Activated naive CD4-positive, alpha-beta T cell treated with anti-CD3 and anti-CD28 coated beads for 36 hours (primary cell): ENCODE results near the gene LTBP2. TPM values are rescaled to one million over a fixed set of nuclear protein-coding genes. Genes with fewer than 3 reads are reported as not detected.

Source experiments
- CTCF ChIA-PET: fragments of 350-600 bp; sonication (Branson Sonifier 250); formaldehyde crosslinking; loops from one replicate; lab custom pipeline; 2021; ENCODE audit warnings: antibody characterized with exemption; lab: Charles Lee
- DNase-seq: peaks from one replicate; pipeline ENCODE4 v3.0.0-alpha.2; 2020
- H3K27ac Mint-ChIP-seq: one replicate; pipeline ENCODE4 v1.8.0; 2021; ENCODE audit warnings: mild to moderate bottlenecking, mixed read lengths
- H3K27me3 Mint-ChIP-seq: one replicate; pipeline ENCODE4 v1.8.0; 2021; ENCODE audit warnings: low read depth, mixed read lengths
- H3K36me3 Mint-ChIP-seq: one replicate; pipeline ENCODE4 v1.8.0; 2021; ENCODE audit warnings: low read depth, mixed read lengths
- H3K4me1 Mint-ChIP-seq: one replicate; pipeline ENCODE4 v1.8.0; 2021; ENCODE audit warnings: low read depth, mixed read lengths
- H3K4me3 Mint-ChIP-seq: one replicate; pipeline ENCODE4 v1.8.0; 2021; ENCODE audit warnings: mild to moderate bottlenecking, moderate library complexity, mixed read lengths
- H3K9me3 Mint-ChIP-seq: one replicate; pipeline ENCODE4 v1.8.0; 2021; ENCODE audit warnings: mixed read lengths
- intact Hi-C: fragments of 100-400 bp; cut with micrococcal nuclease; formaldehyde crosslinking; loops from one replicate; pipeline ENCODE4 v1.15.1; 2023
- total RNA-seq, 2 experiments: library from RNA; stranded (reverse); gene quantifications; one replicate each; pipeline ENCODE4 v1.2.3, GENCODE V29; 2021

LTBP2 gene
- total RNA-seq, 2 experiments from 2014 or later = 0.32 to 0.55 TPM

- Mint-ChIP-seq H3K9me3 (no peaks in the 10 kb centered on the region), H3K4me3 (no peak overlapping the region), H3K4me1 (no peaks in the 10 kb centered on the region), H3K27me3 (peaks cover 2% of the 10 kb centered on the region), H3K27ac (no peak overlapping the region), H3K36me3 (no peaks in the 10 kb centered on the region)
- intact Hi-C loops = no loop called here
- DNase-seq = no peak
- CTCF ChIA-PET = no interaction called here
Measured at GRCh38 chr14:74522740-74523139, 89.3 kb downstream of the LTBP2 start.

DNA sequence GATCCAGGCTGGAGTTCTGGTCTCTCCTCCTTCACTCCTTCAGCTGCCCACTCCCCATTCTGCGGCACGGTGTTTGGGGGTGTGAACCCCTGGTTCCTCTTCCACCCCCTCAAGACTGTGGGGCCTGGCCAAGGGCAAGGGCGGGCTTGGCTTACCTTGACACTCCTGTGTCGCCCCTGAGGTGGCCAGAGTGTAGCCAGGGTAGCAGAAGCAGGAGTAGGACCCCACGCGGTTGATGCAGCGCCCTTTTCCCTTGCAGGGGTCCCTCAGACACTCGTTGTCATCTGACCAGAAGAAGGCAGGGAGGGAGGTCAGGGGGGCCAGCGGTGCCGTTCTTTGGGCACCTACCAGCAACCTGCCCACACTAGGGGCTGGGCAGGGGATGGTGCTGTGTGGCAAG lies 90.3 kb downstream of the LTBP2 start:
- Mint-ChIP-seq H3K4me1 (no peaks in the 10 kb centered on the region), H3K36me3 (no peaks in the 10 kb centered on the region)
- intact Hi-C loops = no loop called here

GRCh38 chr14:74519316-74520074 lies 92.5 kb downstream of the LTBP2 start:
- intact Hi-C loops = no loop called here
- Mint-ChIP-seq H3K27ac (no peak overlapping the region), H3K36me3 (no peaks in the 10 kb centered on the region), H3K9me3 (no peaks in the 10 kb centered on the region), H3K4me3 (no peak overlapping the region), H3K27me3 (peaks cover 5% of the 10 kb centered on the region), H3K4me1 (peaks cover 5% of the 10 kb centered on the region)
- DNase-seq = no peak
- CTCF ChIA-PET = no interaction called here

More for the DNA sequence above, 90.3 kb downstream of the LTBP2 start:
- CTCF ChIA-PET = no interaction called here
- H3K27ac Mint-ChIP-seq = no peak overlapping the region
- DNase-seq = no peak
- peaks cover 2% of the 10 kb centered on the region for H3K27me3 Mint-ChIP-seq
- no peaks in the 10 kb centered on the region for H3K9me3 Mint-ChIP-seq
- H3K4me3 Mint-ChIP-seq = no peak overlapping the region

DNA sequence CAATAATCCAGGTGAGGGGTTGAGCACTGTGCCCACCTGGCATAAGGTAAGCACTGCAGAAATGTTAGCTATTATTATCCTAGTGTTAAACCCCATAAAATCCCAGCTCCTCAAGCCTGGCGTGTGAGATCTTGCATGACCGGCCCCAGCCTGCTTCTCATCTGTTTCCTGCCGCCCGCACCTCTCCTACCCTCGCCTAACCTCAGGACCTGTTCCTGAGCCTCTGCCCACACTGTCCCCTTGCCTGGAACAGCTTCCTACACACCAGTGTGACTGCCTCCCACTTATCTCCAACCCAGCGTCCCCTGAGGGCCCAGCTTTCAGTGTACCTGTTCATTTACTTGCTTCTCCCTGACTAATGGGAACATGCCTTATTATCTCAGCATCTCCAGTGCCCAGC lies 93.8 kb downstream of the LTBP2 start:
- H3K36me3 Mint-ChIP-seq = no peaks in the 10 kb centered on the region
- peaks cover 9% of the 10 kb centered on the region for H3K4me1 Mint-ChIP-seq
- CTCF ChIA-PET = no interaction called here
- DNase-seq = no peak
- H3K27ac Mint-ChIP-seq = no peak overlapping the region
- H3K4me3 Mint-ChIP-seq = no peak overlapping the region
- H3K9me3 Mint-ChIP-seq = no peaks in the 10 kb centered on the region
- H3K27me3 Mint-ChIP-seq = peaks cover 10% of the 10 kb centered on the region
- intact Hi-C loops = no loop called here

DNA sequence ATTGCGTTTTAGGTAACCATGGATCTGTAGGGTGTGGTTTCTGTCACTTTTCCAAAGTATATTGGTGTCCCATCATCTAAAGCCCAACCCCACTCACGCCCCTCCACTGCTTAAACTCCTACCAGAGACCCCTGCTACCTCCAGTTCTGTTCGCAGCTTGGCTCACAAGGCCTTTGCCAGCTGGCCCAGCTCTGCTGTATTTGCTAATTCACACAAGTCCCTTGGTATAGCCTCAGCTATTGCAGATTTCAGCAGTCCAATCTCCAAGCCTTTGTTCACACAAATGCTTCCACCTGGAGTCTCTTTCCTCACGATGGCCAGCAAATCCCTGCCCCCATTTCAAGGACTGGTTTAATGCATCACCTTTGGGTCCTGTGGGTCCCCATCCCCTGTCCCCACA lies 94.3 kb downstream of the LTBP2 start:
- Mint-ChIP-seq H3K36me3 (no peaks in the 10 kb centered on the region), H3K4me3 (no peak overlapping the region)
- CTCF ChIA-PET = no interaction called here

GRCh38 chr14:74516451-74517160 lies 95.4 kb downstream of the LTBP2 start:
- H3K27me3 Mint-ChIP-seq = peaks cover 16% of the 10 kb centered on the region
- CTCF ChIA-PET = no interaction called here
- intact Hi-C loops = no loop called here

More for the DNA sequence above, 94.3 kb downstream of the LTBP2 start:
- H3K9me3 Mint-ChIP-seq = no peaks in the 10 kb centered on the region
- H3K27ac Mint-ChIP-seq = no peak overlapping the region
- peaks cover 10% of the 10 kb centered on the region for H3K27me3 Mint-ChIP-seq
- peaks cover 9% of the 10 kb centered on the region for H3K4me1 Mint-ChIP-seq
- intact Hi-C loops = no loop called here
- DNase-seq = no peak

DNA sequence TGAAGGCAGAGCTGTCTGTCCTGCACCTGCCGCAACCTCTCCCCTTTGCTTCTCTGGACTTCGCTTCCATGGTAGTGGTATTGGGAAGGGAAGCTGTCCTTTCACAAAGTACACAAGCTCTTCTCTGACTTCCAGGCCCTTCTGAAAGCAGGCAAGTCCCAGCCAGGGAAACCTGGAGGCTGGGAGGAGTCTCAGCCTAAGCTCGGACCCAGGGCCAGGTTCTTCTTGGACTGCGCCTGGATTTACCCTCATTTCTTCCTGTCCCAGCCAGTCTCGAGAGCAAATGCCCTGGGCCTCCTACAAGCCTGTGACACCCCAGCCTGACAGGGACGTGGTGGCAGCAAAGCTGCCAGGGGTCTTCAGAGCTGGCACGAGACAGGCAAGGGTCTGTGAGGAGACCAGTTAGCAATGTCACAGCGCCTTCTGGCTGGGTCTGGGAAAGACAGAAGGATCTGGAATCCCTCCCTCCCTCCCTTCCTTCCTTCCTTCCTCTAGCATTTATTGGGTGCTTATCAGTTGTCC lies 96.1 kb downstream of the LTBP2 start:
- intact Hi-C loops = no loop called here
- CTCF ChIA-PET = no interaction called here
- H3K9me3 Mint-ChIP-seq = no peaks in the 10 kb centered on the region
- peaks cover 9% of the 10 kb centered on the region for H3K4me1 Mint-ChIP-seq
- H3K27ac Mint-ChIP-seq = no peak overlapping the region
- no peak for DNase-seq
- no peaks in the 10 kb centered on the region for H3K36me3 Mint-ChIP-seq
- H3K27me3 Mint-ChIP-seq = peaks cover 16% of the 10 kb centered on the region
- H3K4me3 Mint-ChIP-seq = no peak overlapping the region

More at GRCh38 chr14:74516451-74517160, 95.4 kb downstream of the LTBP2 start:
- H3K4me3 Mint-ChIP-seq = no peak overlapping the region
- H3K36me3 Mint-ChIP-seq = no peaks in the 10 kb centered on the region
- no peak overlapping the region for H3K27ac Mint-ChIP-seq
- DNase-seq = no peak
- no peaks in the 10 kb centered on the region for H3K9me3 Mint-ChIP-seq
- H3K4me1 Mint-ChIP-seq = peaks cover 9% of the 10 kb centered on the region

DNA sequence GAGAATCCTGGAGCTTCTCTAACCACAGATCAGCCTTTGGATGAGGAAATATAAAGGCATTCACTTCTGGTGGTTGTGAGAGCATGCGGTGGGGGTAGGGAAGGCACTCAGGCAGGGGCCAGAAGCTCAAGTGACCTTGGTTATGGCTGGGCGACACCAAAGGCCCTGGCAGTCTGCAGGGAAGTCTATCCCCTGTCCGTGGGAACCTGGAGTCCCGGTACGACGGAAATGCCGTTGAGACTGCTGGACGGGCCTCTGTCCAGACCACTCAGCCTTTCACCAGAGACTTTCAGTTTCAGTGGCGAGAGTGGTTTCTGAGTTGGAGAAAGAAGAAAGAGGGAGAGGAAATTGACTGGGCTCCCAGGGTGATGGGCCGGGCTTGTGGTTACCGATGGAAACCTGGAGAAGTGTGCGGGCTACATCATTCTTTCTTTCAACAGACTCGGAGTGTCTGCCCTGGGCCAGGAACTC lies 97.5 kb downstream of the LTBP2 start:
- Mint-ChIP-seq H3K9me3 (no peaks in the 10 kb centered on the region), H3K27me3 (peaks cover 16% of the 10 kb centered on the region), H3K27ac (no peak overlapping the region), H3K4me3 (no peak overlapping the region), H3K36me3 (no peaks in the 10 kb centered on the region), H3K4me1 (peaks cover 9% of the 10 kb centered on the region)
- peak; percentile 22 for DNase-seq
- CTCF ChIA-PET = no interaction called here
- intact Hi-C loops = no loop called here

DNA sequence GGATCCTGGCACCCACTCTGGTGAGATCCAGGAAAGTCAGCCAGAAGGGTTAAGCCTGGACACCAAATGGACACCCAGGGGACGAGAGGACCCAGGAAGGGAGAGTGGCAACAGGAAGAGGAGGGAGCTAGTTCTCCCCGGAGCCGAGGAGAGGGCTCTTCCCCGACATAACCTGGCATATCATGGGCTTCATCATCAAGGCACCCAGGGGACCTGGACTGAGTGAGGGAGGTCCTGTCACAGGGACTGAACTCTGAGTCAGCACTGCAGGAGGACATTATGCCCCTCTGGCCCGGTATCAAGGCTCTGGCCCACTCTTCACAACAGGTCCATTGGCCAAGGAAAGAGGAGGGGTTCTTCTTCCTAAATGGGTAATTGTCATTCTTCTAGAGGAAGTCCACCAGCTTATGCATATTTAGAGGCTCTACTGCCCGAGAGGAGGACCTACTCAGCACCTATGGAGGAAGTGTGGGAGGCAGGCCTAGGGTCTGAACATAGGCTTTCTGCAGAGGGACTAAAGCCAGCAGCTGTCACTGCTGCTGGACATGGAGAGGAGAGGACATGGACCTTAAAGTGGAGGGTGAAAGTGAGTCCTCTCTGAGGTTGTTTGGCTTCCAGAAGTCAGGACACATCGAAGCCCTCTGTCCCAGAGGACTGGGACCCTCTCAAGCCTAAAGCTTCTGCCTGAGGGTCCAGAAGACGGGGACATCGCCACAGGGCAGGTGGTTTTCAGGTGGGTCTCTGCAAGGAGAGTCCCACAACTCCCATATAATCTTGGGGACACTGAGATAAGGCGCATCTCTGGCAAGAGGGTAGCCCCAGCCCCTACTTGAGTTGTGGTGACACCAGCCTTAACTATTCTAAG lies 99.8 kb downstream of the LTBP2 start:
- intact Hi-C loops = no loop called here

DNA sequence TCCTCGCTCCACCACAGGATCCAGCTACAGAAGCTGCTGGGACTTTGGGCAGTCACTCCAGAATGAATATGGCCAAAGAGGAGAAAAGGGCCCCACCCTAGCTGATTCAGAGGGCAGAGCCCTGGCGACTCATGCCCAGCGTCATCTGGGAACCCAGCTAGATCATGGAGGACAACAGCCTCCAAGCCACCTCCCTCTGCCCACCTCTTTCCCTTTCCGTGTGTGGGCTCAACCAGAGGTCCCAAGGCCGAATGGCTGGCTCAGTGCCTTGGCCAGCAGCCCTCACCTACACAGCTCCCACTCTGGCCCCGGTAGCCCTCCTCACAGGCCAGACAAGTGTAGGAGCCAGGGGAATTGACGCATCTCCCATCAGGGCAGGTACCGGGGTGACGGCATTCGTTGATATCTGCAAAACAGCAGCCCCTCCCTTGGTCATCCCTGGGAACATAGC lies 101.1 kb downstream of the LTBP2 start:
- Mint-ChIP-seq H3K27ac (no peak overlapping the region), H3K4me3 (no peak overlapping the region), H3K9me3 (no peaks in the 10 kb centered on the region), H3K36me3 (no peaks in the 10 kb centered on the region), H3K4me1 (peaks cover 9% of the 10 kb centered on the region), H3K27me3 (peaks cover 16% of the 10 kb centered on the region)
- intact Hi-C loops = no loop called here
- DNase-seq = no peak
- CTCF ChIA-PET = no interaction called here

More for the DNA sequence above, 99.8 kb downstream of the LTBP2 start:
- CTCF ChIA-PET = interaction anchor here (0.5 kb wide), 1 partner anchor 301 kb away, joined by 5 read pairs; no protein-coding TSS in a partner anchor
- DNase-seq = no peak
- Mint-ChIP-seq H3K27ac (no peak overlapping the region), H3K4me3 (no peak overlapping the region), H3K27me3 (peaks cover 16% of the 10 kb centered on the region), H3K9me3 (no peaks in the 10 kb centered on the region), H3K36me3 (no peaks in the 10 kb centered on the region), H3K4me1 (peaks cover 9% of the 10 kb centered on the region)

- CTCF ChIA-PET = no interaction called here
- Mint-ChIP-seq H3K27me3 (peaks cover 16% of the 10 kb centered on the region), H3K36me3 (no peaks in the 10 kb centered on the region), H3K27ac (no peak overlapping the region), H3K9me3 (no peaks in the 10 kb centered on the region), H3K4me1 (peaks cover 9% of the 10 kb centered on the region), H3K4me3 (no peak overlapping the region)
- intact Hi-C loops = no loop called here
- DNase-seq = no peak
Measured at GRCh38 chr14:74510223-74510931, 101.7 kb downstream of the LTBP2 start.
